NCI-H1048 (cell line): ENCODE data around the gene TBCA.
"Not testable (repeated sequence)": the region's sequence is repeated elsewhere in the genome, so short reads cannot be mapped to it uniquely, and the experiment has no call there.

Experiments used
- DNase-seq: peaks from one replicate; lab custom pipeline; 2025; lab: John Stamatoyannopoulos, UW

The TBCA gene

GRCh38 chr5:77772729-77773128 lies 3.4 kb downstream of the TBCA start:
- no peak for DNase-seq

DNA sequence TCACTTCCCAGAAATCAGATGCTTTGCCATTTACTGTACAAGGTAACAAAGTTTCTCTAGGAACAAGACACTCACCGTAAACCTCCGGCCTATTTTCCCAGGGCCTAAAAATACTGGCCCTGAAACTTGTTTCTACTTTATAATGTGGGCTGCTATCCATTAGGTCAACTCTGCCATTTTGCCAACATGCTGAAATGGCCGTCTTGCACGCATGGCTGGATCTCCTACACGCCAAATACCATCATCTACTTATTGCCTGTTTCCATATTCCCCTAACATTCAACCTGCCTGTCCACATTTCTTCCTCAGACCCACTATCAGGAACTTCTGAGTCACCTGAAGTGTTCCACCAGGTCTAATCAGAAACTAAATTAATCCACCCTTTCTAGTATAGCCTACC lies 4.7 kb downstream of the TBCA start:
- no peak for DNase-seq

DNA sequence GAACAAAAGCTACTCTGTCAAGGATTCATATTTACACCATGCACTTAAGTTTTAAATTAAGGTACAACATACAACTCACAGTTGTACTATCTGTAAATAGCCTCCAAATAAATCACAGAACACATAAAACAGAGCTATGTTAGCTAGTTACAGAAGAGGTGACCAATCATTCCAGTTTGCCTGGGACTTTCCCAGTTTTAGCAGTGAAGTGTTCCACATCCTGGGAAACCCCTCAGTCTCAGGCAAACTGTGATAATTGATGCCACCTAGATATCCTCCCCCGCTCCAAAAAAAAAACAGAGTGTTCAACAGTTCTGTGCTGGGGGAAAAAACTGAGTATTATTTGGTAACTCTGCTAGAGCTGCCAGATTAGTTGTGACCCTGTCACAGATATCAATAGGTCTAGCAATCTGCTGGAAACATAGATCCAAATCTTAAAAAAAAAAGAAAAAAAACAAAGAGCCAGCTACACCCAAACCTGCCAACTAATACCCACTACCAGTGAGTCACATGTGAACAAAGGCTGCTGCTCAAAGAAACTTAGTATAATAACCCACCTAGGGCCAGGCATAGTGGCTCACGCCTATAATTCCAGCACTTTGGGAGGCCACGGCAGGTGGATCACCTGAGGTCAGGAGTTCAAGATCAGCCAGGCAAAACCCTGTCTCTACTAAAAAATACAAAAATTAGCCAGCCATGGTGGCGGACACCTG lies 5.7 kb downstream of the TBCA start:
- no peak for DNase-seq

- no peak for DNase-seq
Measured at GRCh38 chr5:77768978-77769377, 7.2 kb downstream of the TBCA start.

DNA sequence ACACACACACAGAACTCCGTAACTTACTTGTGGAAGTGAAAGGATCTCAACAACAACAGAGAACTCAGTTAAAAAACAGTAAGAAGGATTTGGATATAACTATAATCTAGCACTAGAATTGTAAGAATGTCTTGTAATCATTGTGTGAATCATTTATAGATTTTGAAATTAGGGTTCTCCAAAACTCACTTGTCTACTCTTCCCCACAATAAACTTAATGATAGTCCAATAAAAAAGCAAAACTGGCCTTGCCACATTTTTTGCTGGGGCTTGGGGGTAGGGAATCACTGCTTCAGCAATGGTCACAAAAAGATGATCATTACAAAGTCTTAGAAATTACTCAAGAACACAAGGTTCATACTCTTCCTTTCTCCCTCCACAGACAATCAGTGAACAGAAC lies 8.8 kb downstream of the TBCA start:
- no peak for DNase-seq

- no peak for DNase-seq
Measured at GRCh38 chr5:77761606-77762005, 14.5 kb downstream of the TBCA start.

- no peak for DNase-seq
Measured at GRCh38 chr5:77758141-77758938, 17.8 kb downstream of the TBCA start.

DNA sequence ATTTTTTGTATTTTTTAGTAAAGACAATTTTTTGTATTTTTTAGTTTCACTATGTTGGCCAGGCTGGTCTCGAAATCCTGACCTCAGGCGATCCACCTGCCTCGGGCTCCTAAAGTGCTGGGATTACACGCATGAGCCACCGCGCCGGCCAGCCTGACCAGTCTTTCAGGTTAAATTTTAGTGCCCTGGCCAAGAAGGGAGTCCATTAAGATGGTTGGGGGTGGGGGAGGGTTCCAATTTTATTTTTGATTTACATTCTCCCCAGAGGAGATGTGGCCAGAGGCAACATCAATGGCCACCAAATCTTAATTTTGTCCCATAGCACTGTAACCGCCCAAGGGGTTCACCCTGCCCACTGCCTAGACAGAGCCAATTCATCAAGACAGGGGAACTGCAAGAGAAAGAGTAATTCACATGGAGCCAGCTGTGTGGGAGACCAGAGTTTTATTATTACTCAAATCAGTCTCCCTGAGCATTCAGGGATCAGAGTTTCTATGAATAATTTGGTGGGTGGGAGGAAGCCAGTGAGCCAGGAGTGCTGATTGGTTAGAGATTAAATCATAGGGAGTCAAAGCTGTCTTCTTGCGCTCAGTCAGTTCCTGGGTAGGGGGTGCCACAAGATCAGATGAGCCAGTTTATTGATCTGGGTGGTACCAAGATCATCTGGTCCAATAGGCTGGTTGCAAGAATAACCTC lies 24.7 kb downstream of the TBCA start:
- no peak for DNase-seq

- DNase-seq: not testable (repeated sequence)
Measured at GRCh38 chr5:77750928-77751327, 25.2 kb downstream of the TBCA start.

- no peak for DNase-seq
Measured at GRCh38 chr5:77748160-77748559, 28.0 kb downstream of the TBCA start.

- no peak for DNase-seq
Measured at GRCh38 chr5:77744116-77744515, 32.0 kb downstream of the TBCA start.

DNA sequence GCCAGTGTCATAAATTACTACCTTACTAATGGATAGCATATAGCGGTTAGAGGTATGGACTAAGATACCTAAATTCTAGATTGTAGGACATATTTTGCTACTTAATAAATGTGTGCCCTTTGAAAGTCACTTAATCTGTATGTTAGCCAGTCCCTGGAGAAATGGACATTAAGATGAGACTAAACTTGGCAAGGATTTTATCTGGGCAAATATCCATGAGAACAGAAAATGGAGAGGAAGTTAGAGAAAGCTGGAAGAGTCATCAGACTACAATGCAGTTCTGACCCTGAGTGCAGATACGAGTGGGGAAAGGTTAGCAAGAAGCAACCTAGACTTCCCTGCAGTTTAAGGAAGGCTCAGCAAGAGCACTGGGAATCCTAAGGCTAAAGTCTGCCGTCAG lies 33.0 kb downstream of the TBCA start:
- DNase-seq: no peak

GRCh38 chr5:77741608-77742007 lies 34.5 kb downstream of the TBCA start:
- DNase-seq: no peak

- DNase-seq: no peak
Measured at GRCh38 chr5:77734885-77735284, 41.3 kb downstream of the TBCA start.

DNA sequence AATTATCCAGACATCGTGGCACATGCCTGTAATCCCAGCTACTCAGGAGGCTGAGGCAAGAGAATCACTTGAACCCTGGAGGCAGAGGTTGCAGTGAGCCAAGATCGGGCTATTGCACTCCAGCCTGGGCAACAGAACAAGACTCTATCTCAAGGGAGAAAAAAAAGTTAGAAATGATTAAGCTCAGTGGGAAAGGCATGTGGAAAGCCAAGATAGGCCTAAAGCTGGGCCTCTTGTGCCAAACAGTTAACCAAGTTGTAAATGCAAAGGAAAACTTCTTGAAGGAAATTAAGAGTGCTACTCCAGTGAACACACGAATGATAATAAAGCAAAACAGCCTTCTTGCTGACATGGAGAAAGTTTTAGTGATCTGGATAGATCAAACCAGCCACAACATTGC lies 43.0 kb downstream of the TBCA start:
- no peak for DNase-seq

DNA sequence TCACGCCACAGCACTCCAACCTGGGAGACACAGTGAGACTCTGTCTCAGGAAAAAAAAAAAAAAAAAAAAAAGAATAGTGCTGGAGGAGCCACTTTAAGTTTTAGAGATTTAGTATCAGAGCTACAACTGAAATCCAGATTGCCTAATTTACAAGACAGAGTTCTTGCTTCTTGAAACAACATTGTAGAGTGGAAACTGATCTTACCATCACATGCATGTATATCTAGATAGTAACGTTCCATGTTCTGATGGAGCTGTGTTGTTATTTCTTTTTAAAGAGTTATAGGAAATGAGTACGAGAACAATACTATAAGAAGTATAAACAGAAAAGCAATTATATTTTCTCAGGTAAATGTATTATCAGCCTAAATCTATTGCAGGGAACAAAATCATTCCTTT lies 48.9 kb downstream of the TBCA start:
- no peak for DNase-seq

DNA sequence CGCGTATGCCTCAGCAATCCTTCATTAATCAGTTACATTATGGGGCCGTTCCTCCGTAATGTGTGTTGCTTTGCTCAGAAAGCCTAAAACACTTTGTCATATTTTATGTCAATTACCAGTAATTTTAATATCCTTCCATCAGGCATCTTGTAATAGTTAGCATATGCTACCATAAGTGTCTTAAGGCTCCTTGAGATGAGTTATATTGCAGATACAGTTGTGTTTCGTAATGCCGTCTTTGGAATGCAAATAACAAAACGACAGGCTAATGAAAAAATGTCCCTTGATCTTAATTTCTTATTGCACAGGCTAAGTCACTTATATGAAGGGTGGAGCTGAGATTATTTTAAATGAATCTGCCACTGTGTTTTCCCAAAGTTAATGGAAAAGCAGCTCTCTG lies 50.5 kb downstream of the TBCA start:
- no peak for DNase-seq

DNA sequence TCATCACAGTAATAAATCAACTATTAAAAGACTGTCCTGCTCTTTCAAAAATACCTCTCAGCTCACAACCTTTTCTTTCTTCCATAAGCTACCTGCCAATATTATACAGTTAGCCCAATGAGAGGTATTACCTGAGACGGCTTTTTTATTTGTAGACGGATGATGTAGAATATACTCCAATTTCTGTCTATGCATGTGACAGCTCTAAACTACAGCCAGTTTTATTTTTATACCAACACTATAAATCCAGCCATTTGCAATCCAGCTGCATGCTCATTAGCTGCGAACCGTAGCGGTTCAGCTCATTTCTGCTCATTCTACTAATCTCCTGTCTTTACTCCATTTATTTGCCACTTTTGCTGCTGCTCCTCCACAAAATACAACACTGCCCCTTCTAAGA lies 51.2 kb downstream of the TBCA start:
- no peak for DNase-seq

DNA sequence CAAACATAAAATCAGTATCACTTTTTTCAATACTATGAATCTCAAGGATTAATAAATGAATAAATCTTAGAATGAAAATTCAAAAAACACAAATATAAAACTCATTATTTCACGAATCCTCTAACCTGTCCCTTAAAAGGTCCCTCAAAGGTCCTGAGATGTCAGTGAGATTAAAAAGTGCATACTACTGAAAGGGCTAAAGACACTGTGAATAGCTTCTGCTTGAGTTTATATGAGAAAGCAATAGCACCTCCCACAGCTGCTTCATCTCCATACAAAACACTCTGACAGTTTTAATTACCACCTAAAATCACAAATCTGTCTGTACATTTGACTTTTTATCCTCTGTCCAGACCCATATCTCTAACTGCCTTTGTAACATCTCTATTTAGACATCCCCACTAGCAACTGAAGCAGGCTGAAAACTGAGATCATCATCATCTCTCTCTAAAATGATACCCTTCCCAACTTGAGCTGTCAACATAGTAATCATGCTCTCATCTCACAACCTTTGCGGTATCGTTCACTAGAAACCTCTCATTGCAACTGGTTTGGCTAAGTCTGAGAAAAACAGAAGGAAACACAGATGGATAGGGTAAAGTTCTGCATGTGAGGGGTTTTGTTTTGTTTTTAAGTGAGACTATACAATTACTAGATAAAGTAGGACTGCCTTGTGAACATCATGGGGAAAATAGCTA lies 56.3 kb downstream of the TBCA start:
- no peak for DNase-seq

DNA sequence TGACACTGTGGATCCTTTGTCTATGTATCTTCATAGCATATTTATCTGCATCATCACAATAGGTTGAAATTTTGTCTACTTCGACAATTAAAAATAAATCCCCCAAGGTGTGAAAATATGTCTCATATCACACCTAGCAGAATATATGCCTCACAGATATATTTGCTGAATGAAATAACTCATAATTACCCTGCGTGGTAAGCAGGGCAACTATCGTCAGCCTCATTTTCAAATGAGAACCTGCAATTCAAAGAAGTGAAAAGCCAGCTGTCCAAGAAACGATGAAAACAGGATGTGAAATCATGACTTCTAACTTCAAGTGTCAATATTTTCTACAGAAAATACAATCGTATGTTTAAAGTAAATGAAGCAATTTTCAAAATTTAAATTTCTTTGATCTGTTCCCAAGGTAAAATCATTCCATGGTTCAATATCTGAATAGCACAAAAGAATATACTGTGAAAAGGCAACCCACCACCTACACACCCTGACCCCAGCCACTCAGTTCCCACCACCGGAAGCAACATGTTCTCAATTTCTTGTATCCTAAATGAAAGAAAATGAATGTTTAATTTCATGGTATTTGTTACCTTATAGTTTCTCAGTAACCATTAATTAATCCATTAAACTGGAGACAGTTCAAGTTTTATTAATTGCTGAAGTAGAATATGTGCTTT lies 57.1 kb downstream of the TBCA start:
- no peak for DNase-seq

- no peak for DNase-seq
Measured at GRCh38 chr5:77709993-77710685, 66.0 kb downstream of the TBCA start.
